Measurements from ENCODE around the gene TMEM175.
"Not testable (repeated sequence)": the region's sequence is repeated elsewhere in the genome, so short reads cannot be mapped to it uniquely, and the experiment has no call there.

TMEM175 gene

GRCh38 chr4:930028-930551, 2.2 kb upstream of the TMEM175 start:
- H3K36me3 ChIP-seq (ENCODE audit: insufficient read depth), result no peaks in the 10 kb centered on the region
- peaks cover 11% of the 10 kb centered on the region for H3K4me1 ChIP-seq (ENCODE audit: low read depth, poor library complexity, severe bottlenecking)
- H3K9ac ChIP-seq, result no peak overlapping the region
- H2AFZ ChIP-seq (ENCODE audit: low read depth), result no peak overlapping the region
- no peak overlapping the region for H3K27ac ChIP-seq
- H4K20me1 ChIP-seq (ENCODE audit: insufficient read depth), result no peaks in the 10 kb centered on the region
- H3K79me2 ChIP-seq (ENCODE audit: insufficient read depth, low read depth), result peaks cover 48% of the 10 kb centered on the region
- TF ChIP-seq CTCF (conservative IDR thresholded peaks at IDR 0.05; ENCODE audit: low read depth, low read length), result no peak
- H3K27me3 ChIP-seq (ENCODE audit: insufficient read depth, low read depth), result no peaks in the 10 kb centered on the region
- H3K4me2 ChIP-seq, result no peak overlapping the region; the same call in 1 of the 2 replicates
- H3K4me3 ChIP-seq (IDR thresholded peaks at IDR 0.05; ENCODE audit: insufficient read depth, low read depth, low read length), result no peak overlapping the region

GRCh38 chr4:930827-931193, 1.4 kb upstream of the TMEM175 start:
- Histone ChIP-seq H3K9ac (peak overlapping the region; percentile 78; the same call in 1 of the 2 replicates), H2AFZ (ENCODE audit: low read depth) (no peak overlapping the region), H3K27me3 (ENCODE audit: insufficient read depth, low read depth) (no peaks in the 10 kb centered on the region), H3K36me3 (ENCODE audit: insufficient read depth) (no peaks in the 10 kb centered on the region), H3K4me1 (ENCODE audit: low read depth, poor library complexity, severe bottlenecking) (peaks cover 11% of the 10 kb centered on the region), H3K27ac (no peak overlapping the region), H3K4me2 (peak overlapping the region; percentile 42; the same call in 1 of the 2 replicates), H4K20me1 (ENCODE audit: insufficient read depth) (no peaks in the 10 kb centered on the region), H3K79me2 (ENCODE audit: insufficient read depth, low read depth) (peaks cover 43% of the 10 kb centered on the region), H3K4me3 (IDR thresholded peaks at IDR 0.05; ENCODE audit: insufficient read depth, low read depth, low read length) (no peak overlapping the region)
- TF ChIP-seq CTCF (conservative IDR thresholded peaks at IDR 0.05; ENCODE audit: low read depth, low read length), result no peak

- peaks cover 11% of the 10 kb centered on the region for H3K4me1 ChIP-seq (ENCODE audit: low read depth, poor library complexity, severe bottlenecking)
- H3K9ac ChIP-seq, result peak overlapping the region; percentile 78
- no peaks in the 10 kb centered on the region for H4K20me1 ChIP-seq (ENCODE audit: insufficient read depth)
- peak overlapping the region; percentile 52 for H3K27ac ChIP-seq
- peak overlapping the region; percentile 42; the same call in 1 of the 2 replicates for H3K4me2 ChIP-seq
- peak overlapping the region; percentile 30; the same call in 1 of the 2 replicates for H2AFZ ChIP-seq (ENCODE audit: low read depth)
- no peaks in the 10 kb centered on the region for H3K27me3 ChIP-seq (ENCODE audit: insufficient read depth, low read depth)
- no peak overlapping the region for H3K4me3 ChIP-seq (IDR thresholded peaks at IDR 0.05; ENCODE audit: insufficient read depth, low read depth, low read length)
- no peak for TF ChIP-seq CTCF (conservative IDR thresholded peaks at IDR 0.05; ENCODE audit: low read depth, low read length)
- H3K36me3 ChIP-seq (ENCODE audit: insufficient read depth), result no peaks in the 10 kb centered on the region
- peaks cover 43% of the 10 kb centered on the region for H3K79me2 ChIP-seq (ENCODE audit: insufficient read depth, low read depth)
These were observed 883 bp upstream of the TMEM175 start for GRCh38 chr4:931194-931959.

GRCh38 chr4:932713-933070, 432 bp downstream of the TMEM175 start:
- H2AFZ ChIP-seq (ENCODE audit: low read depth), result peak overlapping the region; percentile 71
- no peaks in the 10 kb centered on the region for H3K36me3 ChIP-seq (ENCODE audit: insufficient read depth)
- peak overlapping the region; percentile 78; the same call in 1 of the 2 replicates for H3K9ac ChIP-seq
- no peaks in the 10 kb centered on the region for H3K27me3 ChIP-seq (ENCODE audit: insufficient read depth, low read depth)
- no peaks in the 10 kb centered on the region for H4K20me1 ChIP-seq (ENCODE audit: insufficient read depth)
- H3K79me2 ChIP-seq (ENCODE audit: insufficient read depth, low read depth), result peaks cover 42% of the 10 kb centered on the region
- peak overlapping the region; percentile 63; the same call in 1 of the 2 replicates for H3K27ac ChIP-seq
- peaks cover 11% of the 10 kb centered on the region for H3K4me1 ChIP-seq (ENCODE audit: low read depth, poor library complexity, severe bottlenecking)
- H3K4me3 ChIP-seq (IDR thresholded peaks at IDR 0.05; ENCODE audit: insufficient read depth, low read depth, low read length), result no peak overlapping the region
- peak overlapping the region; percentile 73; the same call in 1 of the 2 replicates for H3K4me2 ChIP-seq
- no peak for TF ChIP-seq CTCF (conservative IDR thresholded peaks at IDR 0.05; ENCODE audit: low read depth, low read length)

- not testable (repeated sequence) for H3K4me1 ChIP-seq (ENCODE audit: low read depth, poor library complexity, severe bottlenecking); H4K20me1 ChIP-seq (ENCODE audit: insufficient read depth); H3K36me3 ChIP-seq (ENCODE audit: insufficient read depth); H3K27me3 ChIP-seq (ENCODE audit: insufficient read depth, low read depth); H3K9ac ChIP-seq; H3K27ac ChIP-seq; H3K4me2 ChIP-seq; H2AFZ ChIP-seq (ENCODE audit: low read depth); H3K79me2 ChIP-seq (ENCODE audit: insufficient read depth, low read depth); H3K4me3 ChIP-seq (IDR thresholded peaks at IDR 0.05; ENCODE audit: insufficient read depth, low read depth, low read length)
These were observed 7.2 kb downstream of the TMEM175 start for GRCh38 chr4:939508-939907.

Data from KMS-11 (cell line).